ENCODE measurements around the gene PPP1CA. TPM values are rescaled to one million over a fixed set of nuclear protein-coding genes. Genes with fewer than 3 reads are reported as not detected.

Gene PPP1CA
- total RNA-seq, 1 donor from 2014 or later, result 159 TPM

DNA sequence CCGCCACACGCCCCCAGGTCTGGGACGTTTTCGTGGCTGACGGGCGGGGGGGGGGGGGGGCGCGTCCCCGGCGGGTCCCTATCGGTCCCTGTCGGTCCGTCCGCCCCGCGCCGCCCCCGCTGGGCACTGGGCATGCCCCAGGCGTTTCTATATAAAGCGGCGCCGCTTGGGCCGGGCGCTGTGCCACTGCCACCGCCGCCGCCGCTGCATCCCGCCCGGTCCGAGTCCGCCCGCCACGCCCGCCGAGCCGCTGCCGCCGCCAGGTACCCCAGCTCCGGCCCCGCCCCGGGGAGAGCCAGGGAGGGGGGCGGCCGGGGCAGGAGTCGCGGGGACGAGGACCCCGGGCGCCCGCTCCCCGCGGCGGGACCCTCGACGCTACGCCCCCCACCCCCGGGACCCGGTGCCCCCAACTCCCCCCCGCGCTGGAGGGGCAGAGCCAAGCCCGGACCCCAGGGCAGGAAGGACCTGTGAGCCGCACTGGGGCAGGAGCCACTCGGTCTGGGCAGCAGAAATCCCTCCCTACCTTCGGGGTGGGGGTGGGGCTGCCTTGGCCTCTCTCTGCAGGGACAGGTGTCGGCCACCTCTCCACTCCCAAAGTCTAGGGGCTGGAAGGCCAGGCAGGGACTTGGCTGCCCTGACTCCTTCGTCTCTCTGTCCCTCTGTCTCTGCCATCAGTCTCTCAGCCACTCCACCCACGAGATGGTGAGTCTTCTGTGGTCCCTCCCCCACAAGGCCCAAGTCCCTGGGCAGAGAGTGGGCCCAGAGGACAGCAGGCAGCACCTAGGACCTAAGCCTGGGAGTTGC is 14.0 kb upstream of the PPP1CA start, which contains the start of gene CARNS1:
Gene CARNS1 (plus strand): TSS at position 178 of the 804 bp plus-strand sequence. CDS start 522 bp downstream, at position 700.
- Histone ChIP-seq H3K27ac (ENCODE audit: low read depth, low read length) (no peak within 1 kb of the TSS), H4K20me1 (ENCODE audit: insufficient read depth, low read length) (no peaks in the 10 kb centered on the region), H3K36me3 (ENCODE audit: insufficient read depth, low read length) (no peaks in the 10 kb centered on the region), H2AFZ (ENCODE audit: low read depth, low read length) (peak within 1 kb of the TSS; percentile 47), H3K9me3 (ENCODE audit: insufficient read depth, low read depth, low read length) (no peaks in the 10 kb centered on the region), H3K79me2 (ENCODE audit: insufficient read depth, low read length) (no peaks in the 10 kb centered on the region), H3K4me3 (ENCODE audit: insufficient read depth, low read depth, low read length) (peak within 1 kb of the TSS; percentile 23), H3K27me3 (ENCODE audit: insufficient read depth, low read length) (peaks cover 15% of the 10 kb centered on the region), H3K9ac (ENCODE audit: low read length) (no peak within 1 kb of the TSS), H3K4me1 (ENCODE audit: insufficient read depth, low read length) (peaks cover 8% of the 10 kb centered on the region), H3K4me2 (ENCODE audit: low read length) (peak within 1 kb of the TSS; percentile 50)
- DNase-seq (ENCODE audit: low read depth) (no peak), FAIRE-seq (no peak)
- Mint-ChIP-seq H3K4me3 (ENCODE audit: unreplicated experiment) (peak within 1 kb of the TSS; percentile 52), H3K27ac (ENCODE audit: unreplicated experiment) (no peak within 1 kb of the TSS), H3K27me3 (ENCODE audit: low read depth, unreplicated experiment) (peaks cover 27% of the 10 kb centered on the region), H3K36me3 (ENCODE audit: low read depth, unreplicated experiment) (peaks cover 2% of the 10 kb centered on the region), H3K9me3 (ENCODE audit: unreplicated experiment) (no peaks in the 10 kb centered on the region), H3K4me1 (ENCODE audit: low read depth, unreplicated experiment) (peaks cover 4% of the 10 kb centered on the region)
- TF ChIP-seq EZH2 (IDR thresholded peaks at IDR 0.05; ENCODE audit: insufficient read depth, low read length), result no peak
- TF ChIP-seq, protein P1, sequence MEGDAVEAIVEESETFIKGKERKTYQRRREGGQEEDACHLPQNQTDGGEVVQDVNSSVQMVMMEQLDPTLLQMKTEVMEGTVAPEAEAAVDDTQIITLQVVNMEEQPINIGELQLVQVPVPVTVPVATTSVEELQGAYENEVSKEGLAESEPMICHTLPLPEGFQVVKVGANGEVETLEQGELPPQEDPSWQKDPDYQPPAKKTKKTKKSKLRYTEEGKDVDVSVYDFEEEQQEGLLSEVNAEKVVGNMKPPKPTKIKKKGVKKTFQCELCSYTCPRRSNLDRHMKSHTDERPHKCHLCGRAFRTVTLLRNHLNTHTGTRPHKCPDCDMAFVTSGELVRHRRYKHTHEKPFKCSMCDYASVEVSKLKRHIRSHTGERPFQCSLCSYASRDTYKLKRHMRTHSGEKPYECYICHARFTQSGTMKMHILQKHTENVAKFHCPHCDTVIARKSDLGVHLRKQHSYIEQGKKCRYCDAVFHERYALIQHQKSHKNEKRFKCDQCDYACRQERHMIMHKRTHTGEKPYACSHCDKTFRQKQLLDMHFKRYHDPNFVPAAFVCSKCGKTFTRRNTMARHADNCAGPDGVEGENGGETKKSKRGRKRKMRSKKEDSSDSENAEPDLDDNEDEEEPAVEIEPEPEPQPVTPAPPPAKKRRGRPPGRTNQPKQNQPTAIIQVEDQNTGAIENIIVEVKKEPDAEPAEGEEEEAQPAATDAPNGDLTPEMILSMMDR (IDR thresholded peaks at IDR 0.05; ENCODE audit: insufficient read depth, low read depth, low read length), result no peak

DNA sequence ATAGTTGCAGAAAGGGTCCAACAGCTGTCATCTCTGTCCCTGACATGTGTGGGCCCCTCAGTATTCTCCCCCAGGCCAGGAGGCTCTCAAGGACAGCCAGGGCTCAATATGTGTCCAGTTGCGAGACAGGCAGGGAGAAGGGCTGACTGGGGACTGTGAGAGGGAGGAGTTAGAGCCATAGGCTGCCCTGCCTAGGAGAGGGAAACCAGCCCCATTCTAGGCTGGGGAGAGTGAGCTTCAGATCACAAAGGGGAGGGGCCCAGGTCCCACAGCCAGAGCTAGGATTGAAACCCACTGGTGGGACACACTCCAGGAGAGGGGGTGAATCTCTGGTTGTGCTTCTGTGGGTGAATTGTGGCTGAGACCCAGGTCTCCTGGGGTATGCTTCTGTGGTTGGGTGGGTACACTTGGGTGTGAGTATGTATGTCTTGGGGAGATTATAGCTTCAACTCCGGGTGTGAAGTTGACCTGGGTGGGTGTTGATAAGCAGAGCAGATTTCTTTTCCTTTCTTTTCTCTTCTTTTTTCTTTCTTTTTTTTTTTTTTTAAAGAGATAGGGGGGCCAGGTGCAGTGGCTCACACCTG is 11.7 kb upstream of the PPP1CA start:
- H3K27me3 Mint-ChIP-seq (ENCODE audit: low read depth, unreplicated experiment), result peaks cover 28% of the 10 kb centered on the region

More for the DNA sequence above, 11.7 kb upstream of the PPP1CA start:
- peaks cover 21% of the 10 kb centered on the region for H3K27me3 ChIP-seq (ENCODE audit: insufficient read depth, low read length)
- peaks cover 2% of the 10 kb centered on the region for H3K36me3 Mint-ChIP-seq (ENCODE audit: low read depth, unreplicated experiment)
- no peak for DNase-seq (ENCODE audit: low read depth)
- no peak overlapping the region for H2AFZ ChIP-seq (ENCODE audit: low read depth, low read length)
- no peaks in the 10 kb centered on the region for H3K9me3 ChIP-seq (ENCODE audit: insufficient read depth, low read depth, low read length)
- H3K4me1 ChIP-seq (ENCODE audit: insufficient read depth, low read length), result peaks cover 4% of the 10 kb centered on the region
- peaks cover 4% of the 10 kb centered on the region for H3K4me1 Mint-ChIP-seq (ENCODE audit: low read depth, unreplicated experiment)
- TF ChIP-seq EZH2 (IDR thresholded peaks at IDR 0.05; ENCODE audit: insufficient read depth, low read length), result no peak
- TF ChIP-seq, protein P1 (IDR thresholded peaks at IDR 0.05; ENCODE audit: insufficient read depth, low read depth, low read length), result no peak
- no peak overlapping the region for H3K9ac ChIP-seq (ENCODE audit: low read length)
- H3K9me3 Mint-ChIP-seq (ENCODE audit: unreplicated experiment), result no peaks in the 10 kb centered on the region
- H3K4me2 ChIP-seq (ENCODE audit: low read length), result no peak overlapping the region
- FAIRE-seq, result no peak
- no peaks in the 10 kb centered on the region for H4K20me1 ChIP-seq (ENCODE audit: insufficient read depth, low read length)
- no peak overlapping the region for H3K27ac ChIP-seq (ENCODE audit: low read depth, low read length)
- H3K4me3 ChIP-seq (ENCODE audit: insufficient read depth, low read depth, low read length), result no peak overlapping the region
- no peak overlapping the region for H3K27ac Mint-ChIP-seq (ENCODE audit: unreplicated experiment)
- H3K36me3 ChIP-seq (ENCODE audit: insufficient read depth, low read length), result no peaks in the 10 kb centered on the region
- peak overlapping the region; percentile 20 for H3K4me3 Mint-ChIP-seq (ENCODE audit: unreplicated experiment)
- no peaks in the 10 kb centered on the region for H3K79me2 ChIP-seq (ENCODE audit: insufficient read depth, low read length)
